ENCODE results near the gene SLC37A3.

DNA sequence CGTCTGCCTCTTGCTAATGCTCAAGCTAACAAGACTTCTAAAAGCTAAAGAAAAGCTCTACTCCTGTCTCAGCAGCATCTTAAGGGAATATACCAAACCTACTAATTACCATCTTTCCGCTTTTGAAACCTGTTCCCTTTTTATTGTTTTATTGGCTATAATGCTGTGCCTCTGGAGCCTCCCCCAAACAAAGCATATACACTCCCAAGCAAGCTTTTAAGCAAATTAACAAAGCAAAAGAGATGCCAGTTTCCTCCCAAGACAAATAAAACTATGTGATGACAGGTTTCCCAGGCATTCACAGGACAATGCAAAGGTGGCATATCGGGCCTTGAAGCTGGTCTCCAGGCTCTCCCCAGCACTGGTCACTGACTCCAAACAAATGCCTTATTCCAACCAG, 52.9 kb downstream of the SLC37A3 start:
- TF ChIP-seq, protein P1, sequence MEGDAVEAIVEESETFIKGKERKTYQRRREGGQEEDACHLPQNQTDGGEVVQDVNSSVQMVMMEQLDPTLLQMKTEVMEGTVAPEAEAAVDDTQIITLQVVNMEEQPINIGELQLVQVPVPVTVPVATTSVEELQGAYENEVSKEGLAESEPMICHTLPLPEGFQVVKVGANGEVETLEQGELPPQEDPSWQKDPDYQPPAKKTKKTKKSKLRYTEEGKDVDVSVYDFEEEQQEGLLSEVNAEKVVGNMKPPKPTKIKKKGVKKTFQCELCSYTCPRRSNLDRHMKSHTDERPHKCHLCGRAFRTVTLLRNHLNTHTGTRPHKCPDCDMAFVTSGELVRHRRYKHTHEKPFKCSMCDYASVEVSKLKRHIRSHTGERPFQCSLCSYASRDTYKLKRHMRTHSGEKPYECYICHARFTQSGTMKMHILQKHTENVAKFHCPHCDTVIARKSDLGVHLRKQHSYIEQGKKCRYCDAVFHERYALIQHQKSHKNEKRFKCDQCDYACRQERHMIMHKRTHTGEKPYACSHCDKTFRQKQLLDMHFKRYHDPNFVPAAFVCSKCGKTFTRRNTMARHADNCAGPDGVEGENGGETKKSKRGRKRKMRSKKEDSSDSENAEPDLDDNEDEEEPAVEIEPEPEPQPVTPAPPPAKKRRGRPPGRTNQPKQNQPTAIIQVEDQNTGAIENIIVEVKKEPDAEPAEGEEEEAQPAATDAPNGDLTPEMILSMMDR (IDR thresholded peaks at IDR 0.05) = no peak
- TF ChIP-seq POLR2A (IDR thresholded peaks at IDR 0.05) = no peak
